Posterior vena cava (tissue), 2 donors: ENCODE measurements around the gene NGFR. TPM values are rescaled to one million over a fixed set of nuclear protein-coding genes. Genes with fewer than 3 reads are reported as not detected.
A peak's percentile ranks its signal among the peaks of the same experiment; 100 is the strongest.

Source experiments
- DNase-seq: peaks from one replicate; pipeline ENCODE4 v3.0.0-alpha.2; 2020; ENCODE audit warnings: low spot score
- intact Hi-C, 2 donors: fragments of 100-400 bp; cut with DNase I; formaldehyde crosslinking; loops; one replicate each; pipeline versions ENCODE4 v1.14.1 to v1.14.2; 2022 to 2023
- microRNA-seq, 2 donors: library from miRNA; unstranded; fragments of <30 nt; microRNA quantifications; one replicate each; pipeline ENCODE4 v1.2.0, GENCODE V29; 2020 to 2021; ENCODE audit warnings: borderline microRNAs expressed in 2 of 2
- total RNA-seq, 2 donors: library from RNA; stranded (reverse); fragmentation: NEBNext Ultra II Directional; extraction: Animal tissue kit (Norgen Biotek cat#: 25700); gene quantifications; one replicate each; pipeline ENCODE4 v1.2.1, GENCODE V29; 2021
- donor health status: DM: yes; HTN: yes; CAD: no.
- donor health status: DM: yes; HTN: yes; CAD: no.

Gene NGFR
- total RNA-seq, 2 donors from 2014 or later = 35.7 to 69.9 TPM

- intact Hi-C loops = loop anchor here (5.0 to 10.0 kb wide), 3 partner anchors 115 to 443 kb away; partner anchors contain the start of gene DLX3 (in 1 of the 2)
- no peak for DNase-seq
Measured at GRCh38 chr17:49552070-49552751, 57.1 kb downstream of the NGFR start.

- intact Hi-C loops = loop anchor here (5.0 to 10.0 kb wide), 3 partner anchors 117 to 441 kb away; partner anchors contain the start of gene DLX3 (in 1 of the 2)
- DNase-seq = no peak
Measured at GRCh38 chr17:49553676-49554335, 58.7 kb downstream of the NGFR start.

- intact Hi-C loops = loop anchor here (5.0 to 10.0 kb wide), 4 partner anchors 58 to 440 kb away; partner anchors contain the start of genes NGFR (in 2 of the 2) and DLX3 (in 1 of the 2)
- DNase-seq = no peak
Measured at GRCh38 chr17:49554694-49555494, 59.8 kb downstream of the NGFR start.

- no peak for DNase-seq
- intact Hi-C loops = loop anchor here (5.0 to 10.0 kb wide), 3 partner anchors 58 to 439 kb away; partner anchors contain the start of genes NGFR (in 2 of the 2) and DLX3 (in 1 of the 2)
Measured at GRCh38 chr17:49555495-49556222, 60.6 kb downstream of the NGFR start.

GRCh38 chr17:49556223-49556943, 61.3 kb downstream of the NGFR start:
- DNase-seq = peak; percentile 93
- intact Hi-C loops = loop anchor here (5.0 to 10.0 kb wide), 3 partner anchors 59 to 438 kb away; partner anchors contain the start of genes NGFR (in 2 of the 2) and DLX3 (in 1 of the 2)

- intact Hi-C loops = loop anchor here (5.0 to 10.0 kb wide), 3 partner anchors 60 to 437 kb away; partner anchors contain the start of genes NGFR (in 2 of the 2) and DLX3 (in 1 of the 2)
- no peak for DNase-seq
Measured at GRCh38 chr17:49557312-49558024, 62.4 kb downstream of the NGFR start.

Small RNAs within 50 kb of the gene (microRNA-seq; reads per million reads assigned to microRNA genes)
- 0 reads per million in 2 donors for gene MIR6165

Other genes starting within 250 kb of the NGFR start
- 10 to 100 TPM; 39.0 to 40.9 TPM for gene ZNF652, start 133.0 kb upstream of the NGFR start, total RNA-seq
- gene PHB1, start 80.4 kb upstream of the NGFR start, total RNA-seq = 100 to 1,000 TPM; 102 to 111 TPM
- 10 to 100 TPM; 34.8 to 57.1 TPM for gene NXPH3, start 80.6 kb downstream of the NGFR start, total RNA-seq
- gene SPOP, start 182.8 kb downstream of the NGFR start, total RNA-seq = 100 to 1,000 TPM; 117 to 130 TPM
- gene SLC35B1, start 212.7 kb downstream of the NGFR start, total RNA-seq = 10 to 100 TPM; 28.1 to 33.3 TPM